ENCODE data around the gene TC2N.
"Not testable (repeated sequence)": the region's sequence is repeated elsewhere in the genome, so short reads cannot be mapped to it uniquely, and the experiment has no call there.

TC2N gene

GRCh38 chr14:91866511-91867295 is 633 bp downstream of the TC2N start:
- no peak for DNase-seq

- peak; percentile 47 for DNase-seq
These were observed 1.3 kb downstream of the TC2N start for GRCh38 chr14:91866061-91866460.

- no peak for DNase-seq
These were observed 4.9 kb downstream of the TC2N start for GRCh38 chr14:91862417-91862816.

DNA sequence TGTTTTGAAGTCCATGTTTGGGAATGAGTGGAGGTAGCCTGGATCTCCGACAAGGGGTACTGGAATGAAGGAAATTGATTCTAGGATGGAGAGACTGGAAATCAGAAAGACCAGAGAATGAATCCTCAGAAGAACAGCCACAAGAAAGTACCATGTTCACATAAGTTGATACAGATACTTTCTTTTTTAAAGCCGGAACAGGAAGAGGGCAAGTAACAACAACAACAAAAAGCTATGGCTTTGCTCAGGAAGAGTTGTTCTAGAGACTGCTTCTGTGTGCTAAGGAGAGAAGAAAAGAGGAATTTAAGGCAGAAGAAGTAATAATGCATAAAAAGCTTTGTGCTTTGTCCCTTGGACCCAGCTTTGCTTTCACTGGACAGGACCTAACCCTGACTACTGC is 6.2 kb downstream of the TC2N start:
- DNase-seq, result peak; percentile 42

- DNase-seq, result no peak
These were observed 7.1 kb downstream of the TC2N start for GRCh38 chr14:91860238-91860637.

DNA sequence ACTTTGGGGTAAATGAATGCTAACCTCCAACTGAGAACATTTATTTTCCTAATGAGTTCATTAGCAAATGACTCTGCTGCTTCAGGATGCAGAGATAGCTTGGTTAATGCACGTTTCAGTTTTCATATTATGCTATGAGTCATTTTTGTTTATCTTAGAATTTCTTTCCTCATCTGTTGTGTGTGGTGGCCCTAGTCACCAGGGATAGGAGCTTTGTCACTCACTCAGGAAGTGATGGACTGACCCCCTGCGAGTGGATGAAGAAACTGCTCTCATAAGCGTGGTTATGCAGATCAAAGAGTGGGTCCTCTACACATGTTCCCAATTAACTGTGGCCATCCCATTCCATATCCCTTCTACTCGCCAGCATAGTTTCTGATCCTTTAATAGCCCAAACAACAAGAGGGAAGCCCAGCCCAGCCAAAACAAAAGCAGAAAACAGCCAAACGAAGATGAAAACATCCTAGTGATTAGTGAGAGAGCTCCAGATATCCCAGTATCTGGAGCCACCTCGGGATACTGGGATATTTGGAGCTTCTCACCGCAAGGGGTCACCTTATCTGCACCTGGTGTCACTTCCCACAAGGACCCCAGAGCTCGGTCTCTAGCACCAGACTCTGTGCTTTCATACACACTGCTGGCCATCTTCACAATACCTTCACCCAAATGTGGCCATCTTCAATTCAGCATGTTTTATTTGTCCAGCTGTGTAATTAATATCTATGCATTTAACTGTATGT is 8.6 kb downstream of the TC2N start:
- peak; percentile 53 for DNase-seq

- DNase-seq, result no peak
These were observed 9.7 kb downstream of the TC2N start for GRCh38 chr14:91857614-91858013.

- DNase-seq, result no peak
These were observed 12.9 kb downstream of the TC2N start for GRCh38 chr14:91854327-91854934.

GRCh38 chr14:91851563-91851962 is 15.8 kb downstream of the TC2N start:
- DNase-seq, result no peak

- no peak for DNase-seq
These were observed 18.8 kb downstream of the TC2N start for GRCh38 chr14:91848504-91849001.

GRCh38 chr14:91847693-91848092 is 19.6 kb downstream of the TC2N start:
- no peak for DNase-seq

DNA sequence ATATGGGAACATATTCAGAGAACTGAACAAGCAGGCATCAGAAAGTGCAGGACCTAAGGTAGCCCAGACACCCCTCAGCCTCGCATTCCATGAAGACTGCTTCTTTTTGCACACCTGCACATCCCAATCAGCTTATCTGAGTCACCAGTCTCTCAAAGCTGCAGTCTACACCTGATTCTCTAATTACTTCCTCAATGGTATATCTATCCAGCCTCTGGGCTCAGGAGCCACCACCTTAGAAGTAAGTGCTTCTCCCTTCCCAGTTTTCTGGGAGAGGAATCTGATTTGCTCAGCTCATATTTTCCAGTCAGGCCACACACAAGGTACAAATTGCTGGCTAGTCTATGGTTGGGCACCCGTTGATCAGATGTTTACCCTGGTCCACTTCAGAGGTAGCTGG is 21.7 kb downstream of the TC2N start:
- no peak for DNase-seq

DNA sequence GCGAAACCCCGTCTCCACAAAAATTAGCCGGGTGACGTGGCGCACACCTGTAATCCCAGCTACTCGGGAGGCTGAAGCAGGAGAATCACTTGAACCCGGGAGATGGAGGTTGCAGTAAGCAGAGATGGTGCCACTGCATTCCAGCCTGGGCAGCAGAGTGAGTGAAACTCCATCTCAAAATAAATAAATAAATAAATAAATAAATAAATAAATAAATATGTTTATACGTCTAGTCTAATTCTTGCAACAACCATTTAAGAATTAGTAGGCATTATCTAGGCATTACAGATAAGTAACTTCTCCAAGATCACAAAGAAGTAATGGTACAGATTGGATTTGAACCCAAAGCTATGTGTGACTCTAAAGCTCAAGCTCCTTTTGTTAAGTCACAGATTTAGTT is 22.3 kb downstream of the TC2N start:
- DNase-seq, result not testable (repeated sequence)

- DNase-seq, result no peak
These were observed 23.3 kb downstream of the TC2N start for GRCh38 chr14:91844029-91844428.

DNA sequence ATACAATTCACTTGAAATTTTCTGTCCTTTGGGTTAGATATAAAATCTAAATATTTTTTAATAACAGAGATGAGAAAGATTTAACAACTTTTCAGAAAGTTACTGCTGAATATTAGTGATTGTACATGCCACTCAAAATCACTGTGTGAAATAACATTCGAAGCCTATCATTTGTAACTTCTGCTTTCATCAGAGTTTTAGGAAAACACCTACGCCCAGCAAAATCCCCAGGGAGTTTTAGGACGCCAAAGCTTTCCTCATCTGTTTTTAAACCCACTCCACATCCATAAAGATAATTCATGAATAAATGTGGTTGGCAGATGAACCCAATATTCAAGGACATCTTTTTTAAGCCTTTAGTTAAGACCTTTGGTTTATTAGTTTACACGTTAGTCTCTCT is 23.9 kb downstream of the TC2N start:
- no peak for DNase-seq

- no peak for DNase-seq
These were observed 26.3 kb downstream of the TC2N start for GRCh38 chr14:91841065-91841464.

DNA sequence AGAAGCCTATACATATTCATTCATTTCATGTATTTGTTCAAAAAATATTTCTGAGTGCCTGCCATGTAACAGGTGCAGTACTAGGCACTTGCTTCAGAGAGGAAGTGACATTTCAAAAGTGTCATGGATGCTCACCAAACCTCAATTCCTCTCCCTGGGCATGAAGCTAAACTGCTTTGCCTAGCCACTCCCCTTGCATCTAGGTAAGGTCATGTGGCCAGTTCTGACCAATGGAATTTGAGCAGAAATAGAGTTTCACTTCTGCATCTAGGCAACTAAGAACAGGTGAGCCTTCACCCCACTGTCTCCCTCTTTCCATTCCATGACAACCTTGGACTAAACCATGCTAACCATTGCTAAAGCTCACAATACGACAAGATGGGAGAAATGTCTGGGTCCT is 27.6 kb downstream of the TC2N start:
- no peak for DNase-seq

GRCh38 chr14:91837076-91837475 is 30.3 kb downstream of the TC2N start:
- no peak for DNase-seq

GRCh38 chr14:91835920-91836843 is 31.2 kb downstream of the TC2N start:
- peak; percentile 76 for DNase-seq

DNA sequence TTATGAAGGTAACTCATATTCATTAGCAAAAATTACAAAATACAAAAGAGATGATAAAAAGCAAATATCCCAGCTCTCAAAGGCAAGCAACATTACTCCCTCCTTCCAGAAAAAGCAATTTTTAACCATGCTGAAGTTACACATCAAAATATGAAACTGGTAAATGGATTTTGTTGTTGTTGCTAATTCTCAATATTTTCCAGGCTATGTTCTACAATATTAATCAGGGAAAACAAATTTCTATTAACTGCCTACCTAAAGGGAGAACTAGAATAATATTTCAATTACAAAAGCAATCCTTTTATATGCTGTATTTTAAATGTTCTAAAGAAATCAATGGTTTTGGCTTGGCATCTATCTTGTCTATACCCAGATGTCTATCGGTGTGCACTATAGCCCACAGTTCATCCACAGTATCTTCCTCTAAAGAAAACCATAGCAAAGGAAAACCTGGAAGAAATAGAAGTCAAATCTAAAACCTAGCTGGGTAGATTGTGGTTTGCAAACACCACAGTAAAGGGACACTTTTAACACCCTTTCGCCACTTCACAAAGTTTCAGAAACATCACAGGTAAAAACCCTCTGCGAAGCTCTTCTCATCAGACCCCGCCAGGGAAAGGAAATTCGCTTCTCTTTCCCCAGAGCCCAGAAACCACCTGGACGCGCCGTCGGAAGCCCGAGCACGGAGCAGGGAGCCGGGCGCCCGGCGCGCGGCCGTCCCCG is 32.0 kb downstream of the TC2N start:
- peak; percentile 16 for DNase-seq

DNA sequence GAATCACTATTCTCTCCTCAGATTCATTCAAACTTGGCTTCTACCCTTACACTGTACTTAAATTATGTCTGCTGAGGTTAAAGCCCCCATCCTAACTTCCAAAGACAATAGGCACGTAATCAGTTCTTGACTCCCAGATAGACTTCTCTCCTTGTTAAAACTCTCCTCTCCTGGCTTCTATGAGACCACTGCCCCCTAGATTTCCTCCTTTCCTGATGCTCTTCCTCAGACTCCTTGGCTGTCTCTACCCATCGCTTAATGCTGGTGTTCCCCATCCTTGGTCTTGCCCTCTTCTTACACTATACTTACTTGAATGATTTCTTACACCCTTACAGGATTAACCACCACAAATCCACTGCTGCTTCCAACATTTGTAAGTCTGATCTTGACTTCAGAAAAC is 32.8 kb downstream of the TC2N start:
- no peak for DNase-seq

- DNase-seq, result no peak
These were observed 36.0 kb downstream of the TC2N start for GRCh38 chr14:91831337-91831736.

Data from CD4-positive, alpha-beta T cell treated with Interleukin-4 for 4 hours (primary cell).